Measurements from ENCODE around the gene ERG28.

DNA sequence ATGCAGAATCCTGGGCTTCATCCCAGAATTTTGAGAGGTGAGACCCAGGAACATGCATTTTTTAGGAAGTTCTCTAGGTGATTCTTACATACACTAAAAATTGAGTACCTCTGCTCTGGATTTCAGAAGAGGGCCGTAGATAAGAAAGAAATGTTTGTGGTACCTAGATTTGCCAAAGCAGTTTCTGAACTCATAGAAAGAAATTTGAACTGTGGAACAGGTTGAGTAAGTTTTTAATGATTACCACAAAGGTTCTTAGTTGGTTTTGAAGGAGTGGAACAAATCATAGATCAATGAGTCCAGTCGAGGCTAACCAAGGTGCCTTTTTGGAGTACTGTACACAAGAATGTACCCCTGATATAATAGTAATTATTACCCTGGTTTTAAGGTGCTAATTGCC lies 25.2 kb upstream of the ERG28 start:
- TF ChIP-seq POLR2A (IDR thresholded peaks at IDR 0.05; ENCODE audit: low read length) (no peak), GATA1 (IDR thresholded peaks at IDR 0.05; ENCODE audit: low read depth, low read length) (no peak)
